AG09309 (cell line): Measurements from ENCODE around the gene AK1.
A peak's percentile ranks its signal among the peaks of the same experiment; 100 is the strongest.
"Not testable (repeated sequence)": the region's sequence is repeated elsewhere in the genome, so short reads cannot be mapped to it uniquely, and the experiment has no call there.

Experiments
- DNase-seq: peaks from one replicate; pipeline ENCODE4 v3.0.0-alpha.2; 2010; ENCODE audit warnings: low read depth
- H3K4me3 ChIP-seq: 2 replicates; pipeline ENCODE4 v1.5.1; 2011; ENCODE audit warnings: mild to moderate bottlenecking, low read depth, low read length, moderate library complexity; ENCODE audit not compliant: control insufficient read depth
- CTCF ChIP-seq: IDR thresholded peaks from 2 replicates; pipeline ENCODE4 v1.5.1; 2011; ENCODE audit warnings: mild to moderate bottlenecking, low read depth, low read length, inconsistent platforms; ENCODE audit not compliant: insufficient read depth, control insufficient read depth; ENCODE audit errors: missing control alignments

Gene AK1

GRCh38 chr9:127884976-127885490 lies 7.6 kb upstream of the AK1 start:
- no peak overlapping the region for H3K4me3 ChIP-seq
- TF ChIP-seq CTCF = no peak
- no peak for DNase-seq

- DNase-seq = no peak
- no peak for TF ChIP-seq CTCF
- H3K4me3 ChIP-seq = no peak overlapping the region
Observed at GRCh38 chr9:127884427-127884911, 7.0 kb upstream of the AK1 start.

GRCh38 chr9:127883959-127884358 lies 6.5 kb upstream of the AK1 start:
- no peak for TF ChIP-seq CTCF
- no peak overlapping the region for H3K4me3 ChIP-seq
- DNase-seq = no peak

- H3K4me3 ChIP-seq, DNase-seq: not testable (repeated sequence)
Observed at GRCh38 chr9:127881715-127882114, 4.2 kb upstream of the AK1 start.

- no peak for DNase-seq
- H3K4me3 ChIP-seq = no peak overlapping the region
- no peak for TF ChIP-seq CTCF
Observed at GRCh38 chr9:127880143-127880542, 2.7 kb upstream of the AK1 start.

- H3K4me3 ChIP-seq = no peak overlapping the region
- TF ChIP-seq CTCF = no peak
- no peak for DNase-seq
Observed at GRCh38 chr9:127878652-127879390, 1.3 kb upstream of the AK1 start.

GRCh38 chr9:127878001-127878651 lies 651 bp upstream of the AK1 start:
- H3K4me3 ChIP-seq = peak overlapping the region; percentile 59
- no peak for DNase-seq
- no peak for TF ChIP-seq CTCF
